HG03378 (cell line): ENCODE data around the gene EXOSC5.

ENCODE experiments used
- ATAC-seq: cut with Tn5 transposase; IDR thresholded peaks from one replicate; pipeline ENCODE4 v1.9.1; 2021; ENCODE audit warnings: mild to moderate bottlenecking, moderate library complexity; ENCODE audit not compliant: unreplicated experiment

Gene EXOSC5

GRCh38 chr19:41426952-41427646, 29.9 kb upstream of the EXOSC5 start, which contains the start of gene B3GNT8:
Gene B3GNT8, minus strand, starts transcription at chr19:41427374. Its CDS starts 596 bp downstream, at chr19:41426778.
- ATAC-seq, result no peak

- no peak for ATAC-seq
These were observed 29.1 kb upstream of the EXOSC5 start for GRCh38 chr19:41426116-41426841.

GRCh38 chr19:41425174-41426115, 28.3 kb upstream of the EXOSC5 start:
- ATAC-seq, result no peak

- no peak for ATAC-seq
These were observed 27.4 kb upstream of the EXOSC5 start for GRCh38 chr19:41424335-41425173.

- ATAC-seq, result no peak
These were observed 25.8 kb upstream of the EXOSC5 start for GRCh38 chr19:41422955-41423354.

GRCh38 chr19:41422456-41422855, 25.3 kb upstream of the EXOSC5 start:
- ATAC-seq, result no peak

- ATAC-seq, result no peak
These were observed 24.8 kb upstream of the EXOSC5 start for GRCh38 chr19:41421973-41422372.

GRCh38 chr19:41421314-41421713, 24.2 kb upstream of the EXOSC5 start:
- ATAC-seq, result no peak

- ATAC-seq, result no peak
These were observed 23.1 kb upstream of the EXOSC5 start for GRCh38 chr19:41420101-41420880.

GRCh38 chr19:41416194-41416674, 19.1 kb upstream of the EXOSC5 start:
- ATAC-seq, result no peak

GRCh38 chr19:41415154-41415571, 18.0 kb upstream of the EXOSC5 start:
- no peak for ATAC-seq

GRCh38 chr19:41414461-41414860, 17.3 kb upstream of the EXOSC5 start:
- ATAC-seq, result no peak

GRCh38 chr19:41413947-41414346, 16.8 kb upstream of the EXOSC5 start:
- ATAC-seq, result no peak

- no peak for ATAC-seq
These were observed 15.8 kb upstream of the EXOSC5 start for GRCh38 chr19:41412953-41413352.

- ATAC-seq, result no peak
These were observed 14.8 kb upstream of the EXOSC5 start for GRCh38 chr19:41411968-41412265.

GRCh38 chr19:41411100-41411967, 14.2 kb upstream of the EXOSC5 start:
- no peak for ATAC-seq

GRCh38 chr19:41410336-41411054, 13.3 kb upstream of the EXOSC5 start:
- ATAC-seq, result no peak

GRCh38 chr19:41409288-41409687, 12.1 kb upstream of the EXOSC5 start:
- ATAC-seq, result no peak
